Measurements from ENCODE around the gene CLIP3. TPM values are rescaled to one million over a fixed set of nuclear protein-coding genes. Genes with fewer than 3 reads are reported as not detected.

The CLIP3 gene
- total and polyA plus RNA-seq, 9 of the 15 experiments (the other 6 are each of a cell fraction or from before 2014, with no cell fraction given) = 0.01 to 0.50 (median 0.15) TPM; not detected in 1

- TF ChIP-seq MAFK (IDR thresholded peaks at IDR 0.05; ENCODE audit: low read length) (no peak), RAD21 (CRISPR knock-in tag; conservative IDR thresholded peaks at IDR 0.05 in 1 of 2, IDR thresholded peaks at IDR 0.05 in 1 of 2) (no peak), TRIM24 (IDR thresholded peaks at IDR 0.05) (no peak), MTA2 (IDR thresholded peaks at IDR 0.05; ENCODE audit: low read depth) (no peak), ZNF146 (CRISPR knock-in tag; IDR thresholded peaks at IDR 0.05; ENCODE audit: unreplicated experiment) (no peak), ZNF398 (CRISPR knock-in tag; IDR thresholded peaks at IDR 0.05) (no peak), ZBTB5 (IDR thresholded peaks at IDR 0.05) (no peak), NFE2 (IDR thresholded peaks at IDR 0.05; ENCODE audit: low read depth) (no peak), EGR1 (conservative IDR thresholded peaks at IDR 0.05) (peak; percentile 95), E2F8 (IDR thresholded peaks at IDR 0.05; ENCODE audit: low read depth, partially characterized antibody) (peak; percentile 81), MAFF (IDR thresholded peaks at IDR 0.05; ENCODE audit: low read length) (no peak), OTX1 (CRISPR knock-in tag; IDR thresholded peaks at IDR 0.05) (peak; percentile 91), TFAM (CRISPR knock-in tag; conservative IDR thresholded peaks at IDR 0.05) (no peak), ZNF584 (CRISPR knock-in tag; IDR thresholded peaks at IDR 0.05; ENCODE audit: low read depth) (no peak), MEF2A (IDR thresholded peaks at IDR 0.05; ENCODE audit: control insufficient read depth, low read depth, low read length) (no peak), SPI1 (IDR thresholded peaks at IDR 0.05; ENCODE audit: borderline replicate concordance, low read depth, low read length) (0 out of 2 replicates have a peak, but pooled peaks have one; percentile 43), COPS2 (conservative IDR thresholded peaks at IDR 0.05) (no peak), NFIX (CRISPR knock-in tag; IDR thresholded peaks at IDR 0.05; ENCODE audit: low read depth) (no peak)
Observed at GRCh38 chr19:36014012-36014924, 18.4 kb downstream of the CLIP3 start, which contains the start of gene ALKBH6 (continued).

All from K562 (cell line).